ENCODE data around the gene NMRAL1.
A peak's percentile ranks its signal among the peaks of the same experiment; 100 is the strongest.

NMRAL1 gene

GRCh38 chr16:4511441-4512082 lies 37.1 kb upstream of the NMRAL1 start:
- Mint-ChIP-seq H3K9me3 (no peaks in the 10 kb centered on the region), H3K4me1 (peaks cover 49% of the 10 kb centered on the region), H3K27ac (ENCODE audit: low read depth) (peak overlapping the region; percentile 87), H3K36me3 (ENCODE audit: insufficient read depth) (peaks cover 39% of the 10 kb centered on the region), H3K4me3 (no peak overlapping the region), H3K27me3 (no peaks in the 10 kb centered on the region)
- ATAC-seq (replicated peaks; ENCODE audit: extremely low read depth, poor library complexity, severe bottlenecking) = no peak
- DNase-seq (ENCODE audit: low spot score in 2 of 2) = no peak

- no peak overlapping the region for H3K4me3 Mint-ChIP-seq
- ATAC-seq (replicated peaks; ENCODE audit: extremely low read depth, poor library complexity, severe bottlenecking) = no peak
- DNase-seq (ENCODE audit: low spot score in 2 of 2) = no peak
- no peaks in the 10 kb centered on the region for H3K9me3 Mint-ChIP-seq
- H3K4me1 Mint-ChIP-seq = peaks cover 51% of the 10 kb centered on the region
- H3K36me3 Mint-ChIP-seq (ENCODE audit: insufficient read depth) = peaks cover 42% of the 10 kb centered on the region
- no peaks in the 10 kb centered on the region for H3K27me3 Mint-ChIP-seq
- peak overlapping the region; percentile 87 for H3K27ac Mint-ChIP-seq (ENCODE audit: low read depth)
Measured at GRCh38 chr16:4510747-4511426, 36.5 kb upstream of the NMRAL1 start.

GRCh38 chr16:4510131-4510530 lies 35.7 kb upstream of the NMRAL1 start:
- no peak overlapping the region for H3K4me3 Mint-ChIP-seq
- no peaks in the 10 kb centered on the region for H3K9me3 Mint-ChIP-seq
- no peaks in the 10 kb centered on the region for H3K27me3 Mint-ChIP-seq
- peaks cover 46% of the 10 kb centered on the region for H3K36me3 Mint-ChIP-seq (ENCODE audit: insufficient read depth)
- ATAC-seq (replicated peaks; ENCODE audit: extremely low read depth, poor library complexity, severe bottlenecking) = no peak
- DNase-seq (ENCODE audit: low spot score in 2 of 2) = no peak
- peaks cover 51% of the 10 kb centered on the region for H3K4me1 Mint-ChIP-seq
- H3K27ac Mint-ChIP-seq (ENCODE audit: low read depth) = peak overlapping the region; percentile 41

- peaks cover 49% of the 10 kb centered on the region for H3K4me1 Mint-ChIP-seq
- H3K4me3 Mint-ChIP-seq = no peak overlapping the region
- peaks cover 49% of the 10 kb centered on the region for H3K36me3 Mint-ChIP-seq (ENCODE audit: insufficient read depth)
Measured at GRCh38 chr16:4509420-4509819, 35.0 kb upstream of the NMRAL1 start.

DNA sequence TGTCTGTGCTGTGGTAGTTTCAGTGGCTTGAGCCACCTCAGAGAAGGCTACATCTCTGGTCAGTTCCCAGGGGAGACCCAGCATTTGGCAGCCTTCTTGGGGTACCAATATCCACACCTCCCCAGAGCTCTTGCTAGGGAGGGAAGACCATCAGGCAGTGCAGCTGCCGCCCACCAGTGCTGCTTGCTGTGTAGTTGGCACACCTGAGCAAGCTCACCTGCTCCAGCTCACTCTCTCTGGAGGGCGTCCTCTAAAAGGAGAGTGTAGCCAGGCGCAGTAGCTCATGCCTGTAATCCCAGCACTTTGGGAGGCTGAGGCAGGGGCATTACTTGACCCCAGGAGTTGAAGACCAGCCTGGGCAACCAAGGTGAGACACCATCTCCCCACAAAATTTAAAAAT lies 34.4 kb upstream of the NMRAL1 start:
- Mint-ChIP-seq H3K4me3 (no peak overlapping the region), H3K9me3 (no peaks in the 10 kb centered on the region), H3K36me3 (ENCODE audit: insufficient read depth) (peaks cover 49% of the 10 kb centered on the region), H3K4me1 (peaks cover 47% of the 10 kb centered on the region), H3K27me3 (no peaks in the 10 kb centered on the region), H3K27ac (ENCODE audit: low read depth) (no peak overlapping the region)
- DNase-seq (ENCODE audit: low spot score in 2 of 2) (no peak), ATAC-seq (replicated peaks; ENCODE audit: extremely low read depth, poor library complexity, severe bottlenecking) (no peak)

More at GRCh38 chr16:4509420-4509819, 35.0 kb upstream of the NMRAL1 start:
- Mint-ChIP-seq H3K27me3 (no peaks in the 10 kb centered on the region), H3K9me3 (no peaks in the 10 kb centered on the region), H3K27ac (ENCODE audit: low read depth) (peak overlapping the region; percentile 41)
- no peak for ATAC-seq (replicated peaks; ENCODE audit: extremely low read depth, poor library complexity, severe bottlenecking)
- DNase-seq (ENCODE audit: low spot score in 2 of 2) = no peak

GRCh38 chr16:4507588-4508345 lies 33.3 kb upstream of the NMRAL1 start:
- no peak overlapping the region for H3K4me3 Mint-ChIP-seq
- H3K36me3 Mint-ChIP-seq (ENCODE audit: insufficient read depth) = peaks cover 47% of the 10 kb centered on the region
- no peak for ATAC-seq (replicated peaks; ENCODE audit: extremely low read depth, poor library complexity, severe bottlenecking)
- H3K4me1 Mint-ChIP-seq = peaks cover 50% of the 10 kb centered on the region
- H3K27ac Mint-ChIP-seq (ENCODE audit: low read depth) = peak overlapping the region; percentile 79
- no peaks in the 10 kb centered on the region for H3K27me3 Mint-ChIP-seq
- H3K9me3 Mint-ChIP-seq = no peaks in the 10 kb centered on the region
- no peak for DNase-seq (ENCODE audit: low spot score in 2 of 2)

DNA sequence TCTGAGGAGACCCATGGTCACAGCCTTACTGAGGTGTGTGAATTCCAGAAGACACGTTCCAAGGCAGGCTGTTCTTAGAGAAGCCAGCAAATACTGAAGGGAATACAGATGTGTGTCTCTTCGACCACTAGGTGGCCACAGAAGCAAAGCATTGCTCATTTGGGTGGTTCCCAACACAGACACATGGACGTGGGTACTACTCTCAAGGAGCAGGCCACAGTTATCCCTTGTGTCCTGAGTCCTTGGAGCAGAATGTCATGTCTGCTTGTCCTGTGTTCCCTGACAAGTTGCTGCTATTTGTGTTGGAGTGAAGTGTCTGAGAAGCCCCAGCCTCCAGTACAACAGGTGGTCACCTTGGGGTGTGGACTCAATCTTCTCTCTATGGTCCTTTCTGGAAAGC lies 32.0 kb upstream of the NMRAL1 start:
- ATAC-seq (replicated peaks; ENCODE audit: extremely low read depth, poor library complexity, severe bottlenecking) (peak; percentile 45), DNase-seq (ENCODE audit: low spot score in 2 of 2) (peak in 1 of 2 donors; percentile 46)
- Mint-ChIP-seq H3K9me3 (no peaks in the 10 kb centered on the region), H3K4me3 (peak overlapping the region; percentile 71), H3K27ac (ENCODE audit: low read depth) (peak overlapping the region; percentile 94), H3K27me3 (no peaks in the 10 kb centered on the region), H3K4me1 (peaks cover 53% of the 10 kb centered on the region), H3K36me3 (ENCODE audit: insufficient read depth) (peaks cover 40% of the 10 kb centered on the region)

- DNase-seq (ENCODE audit: low spot score in 2 of 2) = peak; percentile 54 to 68
- peak; percentile 94 for ATAC-seq (replicated peaks; ENCODE audit: extremely low read depth, poor library complexity, severe bottlenecking)
- H3K4me1 Mint-ChIP-seq = peaks cover 54% of the 10 kb centered on the region
Measured at GRCh38 chr16:4505356-4506147, 31.1 kb upstream of the NMRAL1 start.

DNA sequence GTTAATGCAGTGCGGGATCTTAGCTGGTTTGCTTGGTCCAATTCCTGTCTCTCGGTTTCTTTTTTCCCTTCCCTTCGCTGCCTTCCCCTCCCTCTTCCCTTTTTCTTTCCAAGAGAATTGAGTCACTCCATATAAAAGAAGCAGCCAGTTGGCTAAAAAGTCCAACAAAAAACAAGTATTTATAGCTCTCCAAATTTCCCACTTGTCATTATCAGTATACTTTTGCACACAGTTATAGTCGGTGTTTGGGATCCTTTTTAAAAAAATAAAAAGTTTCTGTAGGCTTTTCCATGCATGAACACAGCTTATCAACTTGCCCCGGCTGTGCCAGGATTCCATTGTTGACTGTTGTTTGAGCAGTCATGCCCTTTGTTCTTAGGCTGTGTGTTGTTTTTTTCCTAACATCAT lies 26.6 kb upstream of the NMRAL1 start:
- Mint-ChIP-seq H3K27me3 (no peaks in the 10 kb centered on the region), H3K27ac (ENCODE audit: low read depth) (no peak overlapping the region), H3K4me3 (no peak overlapping the region), H3K36me3 (ENCODE audit: insufficient read depth) (peaks cover 24% of the 10 kb centered on the region), H3K9me3 (no peaks in the 10 kb centered on the region), H3K4me1 (peaks cover 66% of the 10 kb centered on the region)
- no peak for ATAC-seq (replicated peaks; ENCODE audit: extremely low read depth, poor library complexity, severe bottlenecking)
- no peak for DNase-seq (ENCODE audit: low spot score in 2 of 2)

More at GRCh38 chr16:4505356-4506147, 31.1 kb upstream of the NMRAL1 start:
- Mint-ChIP-seq H3K27me3 (no peaks in the 10 kb centered on the region), H3K36me3 (ENCODE audit: insufficient read depth) (peaks cover 38% of the 10 kb centered on the region), H3K4me3 (peak overlapping the region; percentile 71), H3K9me3 (no peaks in the 10 kb centered on the region), H3K27ac (ENCODE audit: low read depth) (peak overlapping the region; percentile 94)

- Mint-ChIP-seq H3K9me3 (no peaks in the 10 kb centered on the region), H3K36me3 (ENCODE audit: insufficient read depth) (peaks cover 23% of the 10 kb centered on the region), H3K4me1 (peaks cover 65% of the 10 kb centered on the region), H3K4me3 (no peak overlapping the region), H3K27ac (ENCODE audit: low read depth) (no peak overlapping the region), H3K27me3 (no peaks in the 10 kb centered on the region)
- DNase-seq (ENCODE audit: low spot score in 2 of 2) = no peak
- ATAC-seq (replicated peaks; ENCODE audit: extremely low read depth, poor library complexity, severe bottlenecking) = no peak
Measured at GRCh38 chr16:4500272-4500671, 25.8 kb upstream of the NMRAL1 start.

DNA sequence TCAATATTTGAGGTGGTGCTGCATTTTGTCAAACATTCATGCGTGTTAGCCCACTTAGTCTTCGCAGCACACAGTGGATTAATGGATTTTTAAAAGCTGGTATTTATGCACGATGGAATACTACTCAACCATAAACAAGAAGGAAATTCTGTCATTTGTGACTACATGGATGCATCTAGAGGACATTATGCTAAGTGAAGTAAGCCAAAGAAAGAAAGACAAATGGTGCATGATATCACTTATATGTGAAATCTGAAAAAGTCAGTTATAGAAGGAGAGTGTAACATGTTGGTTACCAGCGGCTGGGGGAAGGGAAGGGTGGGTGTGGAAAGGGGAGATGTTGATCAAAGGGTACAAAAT lies 24.8 kb upstream of the NMRAL1 start:
- no peaks in the 10 kb centered on the region for H3K27me3 Mint-ChIP-seq
- H3K36me3 Mint-ChIP-seq (ENCODE audit: insufficient read depth) = peaks cover 18% of the 10 kb centered on the region
- H3K9me3 Mint-ChIP-seq = no peaks in the 10 kb centered on the region
- H3K4me3 Mint-ChIP-seq = no peak overlapping the region
- peaks cover 69% of the 10 kb centered on the region for H3K4me1 Mint-ChIP-seq
- H3K27ac Mint-ChIP-seq (ENCODE audit: low read depth) = no peak overlapping the region
- ATAC-seq (replicated peaks; ENCODE audit: extremely low read depth, poor library complexity, severe bottlenecking) (no peak), DNase-seq (ENCODE audit: low spot score in 2 of 2) (no peak)

DNA sequence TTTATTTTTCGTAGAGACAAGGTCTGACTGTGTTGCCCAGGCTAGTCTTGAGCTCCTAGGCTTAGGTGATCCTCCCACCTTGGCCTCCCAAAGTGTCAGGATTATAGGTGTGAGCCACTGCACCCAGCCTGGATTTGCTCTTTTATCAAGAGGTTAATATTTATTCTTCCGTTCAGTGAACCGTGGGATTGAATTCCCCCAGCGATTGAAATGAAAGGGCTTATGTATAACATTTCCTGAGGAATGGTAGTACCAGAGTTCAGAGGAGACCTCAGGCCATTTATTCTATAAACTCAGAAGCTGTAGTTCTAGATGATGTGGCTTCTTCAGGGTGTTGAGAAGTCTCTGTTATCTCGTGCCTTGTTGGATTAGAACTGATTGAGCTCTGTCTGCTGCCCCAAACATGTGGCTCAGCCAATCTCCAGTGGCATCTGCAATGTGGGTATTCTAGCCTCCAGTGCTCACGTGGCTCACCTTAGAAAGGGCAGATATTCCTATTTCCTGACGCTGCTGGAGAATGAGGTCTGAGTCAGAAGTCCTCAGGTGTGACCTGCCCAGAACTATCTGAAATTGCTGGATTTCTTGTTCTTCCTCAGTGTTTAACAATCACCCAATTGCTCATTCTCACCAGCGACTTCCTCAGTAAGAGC lies 24.2 kb upstream of the NMRAL1 start:
- Mint-ChIP-seq H3K27ac (ENCODE audit: low read depth) (no peak overlapping the region), H3K36me3 (ENCODE audit: insufficient read depth) (peaks cover 18% of the 10 kb centered on the region), H3K4me1 (peaks cover 67% of the 10 kb centered on the region), H3K9me3 (no peaks in the 10 kb centered on the region), H3K27me3 (no peaks in the 10 kb centered on the region), H3K4me3 (no peak overlapping the region)
- ATAC-seq (replicated peaks; ENCODE audit: extremely low read depth, poor library complexity, severe bottlenecking) = no peak
- no peak for DNase-seq (ENCODE audit: low spot score in 2 of 2)
